ENCODE results near the gene OR12D1. TPM values are rescaled to one million over a fixed set of nuclear protein-coding genes. Genes with fewer than 3 reads are reported as not detected.
A peak's percentile ranks its signal among the peaks of the same experiment; 100 is the strongest.

Gene OR12D1
- polyA plus RNA-seq, 1 donor (not counting 4 experiments of a cell fraction or from before 2014, with no cell fraction given), result not detected

DNA sequence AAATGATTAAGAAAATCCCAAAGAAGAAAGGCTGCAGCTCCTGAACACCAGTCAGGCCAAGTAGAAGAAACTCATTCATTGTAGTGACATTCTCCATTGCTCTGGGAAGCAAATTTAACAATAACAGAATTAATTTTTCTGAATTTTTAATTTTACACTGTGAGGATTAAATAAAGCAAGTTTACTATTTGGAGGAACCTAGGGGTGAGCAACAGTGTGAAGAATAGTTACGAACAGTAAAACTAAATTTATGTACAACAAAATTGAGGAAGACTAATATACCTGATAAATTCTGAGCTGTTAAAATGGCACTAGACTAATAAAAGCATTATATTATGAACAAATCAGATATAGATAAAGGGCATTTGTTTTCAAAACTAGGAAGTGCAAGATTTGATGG, 39.5 kb upstream of the OR12D1 start, which contains the start of gene OR12D3:
OR12D3 (minus strand) TSS at position 101 of the 400 bp plus-strand sequence; CDS start at position 97, 4 bp downstream.
- Histone ChIP-seq H3K79me2 (ENCODE audit: control insufficient read depth, insufficient read depth, low read length) (no peaks in the 10 kb centered on the region), H3K27me3 (ENCODE audit: control insufficient read depth, extremely low read depth, insufficient read depth, low read length) (no peaks in the 10 kb centered on the region), H3K9me1 (ENCODE audit: control insufficient read depth, extremely low read depth, insufficient read depth, low read length) (no peaks in the 10 kb centered on the region), H3K9me3 (ENCODE audit: control insufficient read depth, low read depth, low read length) (no peaks in the 10 kb centered on the region), H3K4me1 (ENCODE audit: control insufficient read depth, extremely low read depth, insufficient read depth, low read length) (no peaks in the 10 kb centered on the region), H3K27ac (ENCODE audit: control insufficient read depth, insufficient read depth, low read length) (no peak within 1 kb of the TSS), H3K4me3 (ENCODE audit: control insufficient read depth in 2 of 3, extremely low read depth in 1 of 3, insufficient read depth in 2 of 3, low read depth in 1 of 3, low read length in 3 of 3) (no peak within 1 kb of the TSS), H4K20me1 (ENCODE audit: control insufficient read depth, extremely low read depth, insufficient read depth, low read length) (no peaks in the 10 kb centered on the region), H3K36me3 (ENCODE audit: control insufficient read depth in 2 of 2, extremely low read depth in 1 of 2, insufficient read depth in 2 of 2, low read length in 2 of 2) (no peaks in the 10 kb centered on the region), H2AFZ (ENCODE audit: control insufficient read depth, low read length) (no peak within 1 kb of the TSS), H3K4me2 (ENCODE audit: control insufficient read depth, extremely low read depth, insufficient read depth, low read depth, low read length) (no peak within 1 kb of the TSS), H3K9ac (ENCODE audit: control insufficient read depth, extremely low read depth, insufficient read depth, low read length) (no peak within 1 kb of the TSS)
- dilution Hi-C loops (cut with MboI; ENCODE audit: extremely low pct_ligation_motif_present, low sequenced_read_pairs), result no loop called here
- DNase-seq (ENCODE audit: low read depth, low spot score) (no peak), FAIRE-seq (no peak)
- TF ChIP-seq, protein P1, sequence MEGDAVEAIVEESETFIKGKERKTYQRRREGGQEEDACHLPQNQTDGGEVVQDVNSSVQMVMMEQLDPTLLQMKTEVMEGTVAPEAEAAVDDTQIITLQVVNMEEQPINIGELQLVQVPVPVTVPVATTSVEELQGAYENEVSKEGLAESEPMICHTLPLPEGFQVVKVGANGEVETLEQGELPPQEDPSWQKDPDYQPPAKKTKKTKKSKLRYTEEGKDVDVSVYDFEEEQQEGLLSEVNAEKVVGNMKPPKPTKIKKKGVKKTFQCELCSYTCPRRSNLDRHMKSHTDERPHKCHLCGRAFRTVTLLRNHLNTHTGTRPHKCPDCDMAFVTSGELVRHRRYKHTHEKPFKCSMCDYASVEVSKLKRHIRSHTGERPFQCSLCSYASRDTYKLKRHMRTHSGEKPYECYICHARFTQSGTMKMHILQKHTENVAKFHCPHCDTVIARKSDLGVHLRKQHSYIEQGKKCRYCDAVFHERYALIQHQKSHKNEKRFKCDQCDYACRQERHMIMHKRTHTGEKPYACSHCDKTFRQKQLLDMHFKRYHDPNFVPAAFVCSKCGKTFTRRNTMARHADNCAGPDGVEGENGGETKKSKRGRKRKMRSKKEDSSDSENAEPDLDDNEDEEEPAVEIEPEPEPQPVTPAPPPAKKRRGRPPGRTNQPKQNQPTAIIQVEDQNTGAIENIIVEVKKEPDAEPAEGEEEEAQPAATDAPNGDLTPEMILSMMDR (optimal IDR thresholded peaks at IDR 0.05 in 1 of 3, IDR thresholded peaks at IDR 0.05 in 1 of 3, conservative IDR thresholded peaks at IDR 0.05 in 1 of 3; ENCODE audit: extremely low read depth in 1 of 3, insufficient read depth in 2 of 3, low read length in 3 of 3), result no peak
- TF ChIP-seq EZH2 (IDR thresholded peaks at IDR 0.05; ENCODE audit: low read length), result no peak

DNA sequence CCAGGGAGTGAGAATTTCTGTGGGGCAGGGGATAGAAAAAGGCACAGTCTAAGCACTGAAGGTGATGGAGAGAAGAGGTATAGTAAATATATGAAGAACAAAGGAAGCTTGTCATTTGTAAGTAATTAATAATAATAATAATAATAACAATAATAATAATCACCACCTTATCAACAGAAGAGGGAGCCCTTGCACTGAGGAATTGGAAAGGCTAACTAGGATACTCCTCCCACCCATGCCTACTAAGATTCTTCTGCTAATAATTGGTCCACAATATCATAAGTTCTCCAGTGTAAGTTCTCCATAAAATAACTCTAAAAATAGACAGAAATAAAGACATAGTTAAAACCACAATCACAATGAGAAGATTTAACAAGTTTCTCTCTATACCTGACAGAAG, 38.7 kb upstream of the OR12D1 start:
- dilution Hi-C loops (cut with MboI; ENCODE audit: extremely low pct_ligation_motif_present, low sequenced_read_pairs), result no loop called here
- FAIRE-seq, result no peak

More for the DNA sequence above, 38.7 kb upstream of the OR12D1 start:
- no peak overlapping the region for H2AFZ ChIP-seq (ENCODE audit: control insufficient read depth, low read length)
- H3K9ac ChIP-seq (ENCODE audit: control insufficient read depth, extremely low read depth, insufficient read depth, low read length), result no peak overlapping the region
- no peak overlapping the region for H3K4me2 ChIP-seq (ENCODE audit: control insufficient read depth, extremely low read depth, insufficient read depth, low read depth, low read length)
- no peaks in the 10 kb centered on the region for H3K9me3 ChIP-seq (ENCODE audit: control insufficient read depth, low read depth, low read length)
- no peaks in the 10 kb centered on the region for H3K4me1 ChIP-seq (ENCODE audit: control insufficient read depth, extremely low read depth, insufficient read depth, low read length)
- no peaks in the 10 kb centered on the region for H3K27me3 ChIP-seq (ENCODE audit: control insufficient read depth, extremely low read depth, insufficient read depth, low read length)
- no peaks in the 10 kb centered on the region for H3K9me1 ChIP-seq (ENCODE audit: control insufficient read depth, extremely low read depth, insufficient read depth, low read length)
- no peak overlapping the region for H3K4me3 ChIP-seq (ENCODE audit: control insufficient read depth in 2 of 3, extremely low read depth in 1 of 3, insufficient read depth in 2 of 3, low read depth in 1 of 3, low read length in 3 of 3)
- TF ChIP-seq, protein P1 (optimal IDR thresholded peaks at IDR 0.05 in 1 of 3, IDR thresholded peaks at IDR 0.05 in 1 of 3, conservative IDR thresholded peaks at IDR 0.05 in 1 of 3; ENCODE audit: extremely low read depth in 1 of 3, insufficient read depth in 2 of 3, low read length in 3 of 3), result peak in 1 of 3 experiments; percentile 16
- no peak for TF ChIP-seq EZH2 (IDR thresholded peaks at IDR 0.05; ENCODE audit: low read length)
- no peak overlapping the region for H3K27ac ChIP-seq (ENCODE audit: control insufficient read depth, insufficient read depth, low read length)
- no peaks in the 10 kb centered on the region for H4K20me1 ChIP-seq (ENCODE audit: control insufficient read depth, extremely low read depth, insufficient read depth, low read length)
- H3K36me3 ChIP-seq (ENCODE audit: control insufficient read depth in 2 of 2, extremely low read depth in 1 of 2, insufficient read depth in 2 of 2, low read length in 2 of 2), result no peaks in the 10 kb centered on the region
- H3K79me2 ChIP-seq (ENCODE audit: control insufficient read depth, insufficient read depth, low read length), result no peaks in the 10 kb centered on the region
- DNase-seq (ENCODE audit: low read depth, low spot score), result no peak

Measured in keratinocyte (primary cell).